Cardiac muscle cell (in vitro differentiated cells and primary cell): ENCODE data around the gene HDAC3. TPM values are rescaled to one million over a fixed set of nuclear protein-coding genes. Genes with fewer than 3 reads are reported as not detected.

Source experiments
- DNase-seq, 2 donors: peaks; one replicate each; pipeline versions ENCODE4 v3.0.0 to v3.0.0-alpha.2; 2010 to 2017; ENCODE audit warnings: low read depth in 1 of 2, low spot score in 1 of 2
- H3K27ac ChIP-seq: fragments of 200-600 bp; sonication (generic); 2 replicates; pipeline ENCODE4 v1.5.1; 2016
- H3K27me3 ChIP-seq: fragments of 200-600 bp; sonication (generic); 2 replicates; pipeline ENCODE4 v1.6.0; 2016; ENCODE audit warnings: control low read depth
- H3K36me3 ChIP-seq: fragments of 200-600 bp; sonication (generic); 2 replicates; pipeline ENCODE4 v1.5.1; 2016; ENCODE audit warnings: control low read depth
- H3K4me1 ChIP-seq: fragments of 200-600 bp; sonication (generic); 2 replicates; pipeline ENCODE4 v1.8.1; 2017; ENCODE audit warnings: low read depth, mild to moderate bottlenecking, mixed run types
- H3K4me3 ChIP-seq: fragments of 200-600 bp; sonication (generic); 2 replicates; pipeline ENCODE4 v1.5.1; 2016; ENCODE audit warnings: mild to moderate bottlenecking
- H3K9me3 ChIP-seq: fragments of 200-600 bp; sonication (generic); 2 replicates; pipeline ENCODE4 v1.5.1; 2017; ENCODE audit warnings: low read depth, mild to moderate bottlenecking, control low read depth
- CTCF ChIP-seq: IDR thresholded peaks from 2 replicates; pipeline ENCODE4 v1.5.1; 2012; ENCODE audit warnings: low read depth, mild to moderate bottlenecking, low read length
- polyA plus RNA-seq: library from polyadenylated mRNA; unstranded; fragments of >200 nt; fragmentation: Nextera tagmentation; extraction: Ambion mirVana; gene quantifications from 2 replicates; pipeline ENCODE4 v1.2.1, GENCODE V29; 2016
- total RNA-seq: library from RNA; depleted of rRNA; stranded (reverse); fragments of >200 nt; gene quantifications from 2 replicates; pipeline ENCODE4 v1.2.3, GENCODE V29; 2016

HDAC3 gene
- total and polyA plus RNA-seq, 2 experiments from 2014 or later = 78.3 to 117 TPM

GRCh38 chr5:141665995-141666940 lies 29.6 kb upstream of the HDAC3 start:
- no peak overlapping the region for H3K27ac ChIP-seq
- no peaks in the 10 kb centered on the region for H3K4me1 ChIP-seq
- TF ChIP-seq CTCF = no peak
- H3K4me3 ChIP-seq = no peak overlapping the region
- no peaks in the 10 kb centered on the region for H3K9me3 ChIP-seq
- no peaks in the 10 kb centered on the region for H3K27me3 ChIP-seq
- no peak for DNase-seq
- no peaks in the 10 kb centered on the region for H3K36me3 ChIP-seq

- no peaks in the 10 kb centered on the region for H3K9me3 ChIP-seq
- H3K27ac ChIP-seq = no peak overlapping the region
- H3K36me3 ChIP-seq = no peaks in the 10 kb centered on the region
- no peaks in the 10 kb centered on the region for H3K27me3 ChIP-seq
- DNase-seq = peak; percentile 74 to 76
- TF ChIP-seq CTCF = peak; percentile 94
- no peaks in the 10 kb centered on the region for H3K4me1 ChIP-seq
- H3K4me3 ChIP-seq = no peak overlapping the region
Observed at GRCh38 chr5:141664733-141665461, 28.2 kb upstream of the HDAC3 start.

GRCh38 chr5:141663506-141663905 lies 26.9 kb upstream of the HDAC3 start:
- Histone ChIP-seq H3K4me3 (no peak overlapping the region), H3K9me3 (no peaks in the 10 kb centered on the region), H3K27me3 (no peaks in the 10 kb centered on the region), H3K36me3 (no peaks in the 10 kb centered on the region), H3K27ac (no peak overlapping the region), H3K4me1 (no peaks in the 10 kb centered on the region)
- no peak for TF ChIP-seq CTCF
- no peak for DNase-seq

GRCh38 chr5:141662028-141662427 lies 25.4 kb upstream of the HDAC3 start:
- TF ChIP-seq CTCF = no peak
- Histone ChIP-seq H3K4me1 (no peaks in the 10 kb centered on the region), H3K4me3 (no peak overlapping the region), H3K9me3 (no peaks in the 10 kb centered on the region), H3K27ac (no peak overlapping the region), H3K36me3 (no peaks in the 10 kb centered on the region), H3K27me3 (no peaks in the 10 kb centered on the region)
- DNase-seq = no peak

GRCh38 chr5:141657937-141658545 lies 21.4 kb upstream of the HDAC3 start:
- Histone ChIP-seq H3K9me3 (no peaks in the 10 kb centered on the region), H3K4me1 (no peaks in the 10 kb centered on the region), H3K4me3 (no peak overlapping the region), H3K27me3 (no peaks in the 10 kb centered on the region), H3K27ac (no peak overlapping the region), H3K36me3 (no peaks in the 10 kb centered on the region)
- TF ChIP-seq CTCF = no peak
- DNase-seq = peak in 1 of 2 donors; percentile 71
